ENCODE data around the gene AKT1.
"Not testable (repeated sequence)": the region's sequence is repeated elsewhere in the genome, so short reads cannot be mapped to it uniquely, and the experiment has no call there.

AKT1 gene

GRCh38 chr14:104739026-104739425, 56.5 kb downstream of the AKT1 start:
- DNase-seq (ENCODE audit: low spot score), result no peak

GRCh38 chr14:104738375-104739019, 57.1 kb downstream of the AKT1 start:
- DNase-seq (ENCODE audit: low spot score), result no peak

DNA sequence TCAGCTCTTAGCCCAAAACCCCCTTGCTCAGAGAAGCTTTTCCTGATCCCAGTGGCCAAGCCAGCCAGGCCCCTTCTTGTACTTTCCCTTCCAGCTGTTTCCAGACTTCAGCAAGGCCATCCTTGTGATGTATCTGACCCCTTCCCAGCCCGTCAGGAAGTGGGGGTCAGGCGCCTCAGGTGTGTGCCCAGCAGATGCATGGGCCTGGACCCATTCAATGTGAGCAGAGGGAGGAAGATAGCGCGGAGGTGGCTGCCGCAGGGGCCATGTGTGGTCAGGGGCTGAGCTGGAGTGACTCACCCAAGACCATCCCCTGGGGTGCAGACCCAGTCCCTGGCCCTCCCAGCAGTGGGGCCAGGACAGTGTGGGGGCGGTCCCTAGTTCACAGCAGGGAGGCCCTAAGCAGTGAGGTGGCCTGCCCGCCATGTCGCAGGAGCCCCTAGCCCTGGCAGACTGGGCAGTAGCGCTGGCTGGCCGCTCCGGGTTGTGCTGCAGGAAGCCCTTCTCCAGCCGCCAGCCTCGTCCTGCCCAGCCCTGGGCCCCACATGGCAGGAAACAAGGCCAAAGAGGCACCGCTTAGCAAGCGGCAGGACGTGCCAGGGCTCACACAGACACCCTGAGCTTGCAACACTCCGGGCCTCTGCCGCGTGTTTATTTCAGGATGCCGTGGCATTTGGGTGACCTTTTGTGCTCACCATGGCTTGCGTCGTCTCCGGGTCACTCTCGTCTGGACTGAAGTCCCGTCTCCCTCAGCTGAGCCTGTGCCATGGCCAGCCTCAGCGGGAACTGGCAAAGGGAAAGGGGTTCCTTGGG, 59.5 kb downstream of the AKT1 start:
- DNase-seq (ENCODE audit: low spot score), result no peak

- DNase-seq (ENCODE audit: low spot score), result no peak
These were observed 60.4 kb downstream of the AKT1 start for GRCh38 chr14:104734991-104735779.

DNA sequence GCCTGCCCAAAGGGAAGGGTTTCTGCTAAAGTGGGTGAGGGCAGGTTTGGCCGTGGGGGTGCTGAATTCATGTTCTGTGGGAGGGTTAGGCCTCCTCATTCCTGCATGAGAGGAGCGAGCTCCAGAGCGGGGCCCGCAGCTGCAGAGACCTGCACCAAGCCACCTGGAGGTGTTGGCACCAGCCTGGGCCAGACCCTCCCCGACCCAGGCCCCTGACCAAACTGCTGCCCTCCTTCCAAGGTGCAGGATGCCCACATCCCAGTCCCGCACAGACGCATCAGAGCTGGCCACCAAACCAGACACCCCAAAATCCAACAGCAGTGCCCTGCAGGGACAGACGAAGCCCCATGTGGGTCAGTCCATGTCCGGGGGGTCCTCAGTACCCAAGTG, 61.0 kb downstream of the AKT1 start:
- DNase-seq (ENCODE audit: low spot score), result no peak

DNA sequence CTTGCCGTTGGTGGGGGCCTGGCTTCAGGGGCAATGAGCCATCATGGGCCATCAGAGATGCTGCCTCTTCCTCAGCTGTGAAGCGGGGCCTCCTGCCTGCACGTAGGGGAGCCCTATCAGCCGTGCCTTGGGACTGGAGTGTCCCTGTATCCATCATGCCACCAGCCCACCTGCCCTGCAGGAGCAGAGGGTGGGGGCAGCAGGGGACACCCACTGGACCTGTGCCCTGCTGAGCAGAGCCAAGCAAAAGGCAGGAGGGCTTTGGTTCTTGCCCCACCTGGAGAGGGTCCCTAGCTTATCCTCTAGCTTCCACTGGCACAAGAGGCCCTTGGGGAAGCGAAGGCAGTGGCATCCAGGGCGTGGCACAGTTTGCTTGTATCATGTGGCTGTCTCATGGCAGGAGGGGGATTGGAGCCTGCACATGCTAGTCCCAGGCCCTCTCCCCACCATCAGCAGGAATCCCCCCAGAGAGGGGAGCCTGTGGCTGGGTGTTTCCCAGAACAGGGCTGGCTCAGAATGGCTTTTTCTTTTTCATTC, 61.4 kb downstream of the AKT1 start:
- DNase-seq (ENCODE audit: low spot score), result no peak

DNA sequence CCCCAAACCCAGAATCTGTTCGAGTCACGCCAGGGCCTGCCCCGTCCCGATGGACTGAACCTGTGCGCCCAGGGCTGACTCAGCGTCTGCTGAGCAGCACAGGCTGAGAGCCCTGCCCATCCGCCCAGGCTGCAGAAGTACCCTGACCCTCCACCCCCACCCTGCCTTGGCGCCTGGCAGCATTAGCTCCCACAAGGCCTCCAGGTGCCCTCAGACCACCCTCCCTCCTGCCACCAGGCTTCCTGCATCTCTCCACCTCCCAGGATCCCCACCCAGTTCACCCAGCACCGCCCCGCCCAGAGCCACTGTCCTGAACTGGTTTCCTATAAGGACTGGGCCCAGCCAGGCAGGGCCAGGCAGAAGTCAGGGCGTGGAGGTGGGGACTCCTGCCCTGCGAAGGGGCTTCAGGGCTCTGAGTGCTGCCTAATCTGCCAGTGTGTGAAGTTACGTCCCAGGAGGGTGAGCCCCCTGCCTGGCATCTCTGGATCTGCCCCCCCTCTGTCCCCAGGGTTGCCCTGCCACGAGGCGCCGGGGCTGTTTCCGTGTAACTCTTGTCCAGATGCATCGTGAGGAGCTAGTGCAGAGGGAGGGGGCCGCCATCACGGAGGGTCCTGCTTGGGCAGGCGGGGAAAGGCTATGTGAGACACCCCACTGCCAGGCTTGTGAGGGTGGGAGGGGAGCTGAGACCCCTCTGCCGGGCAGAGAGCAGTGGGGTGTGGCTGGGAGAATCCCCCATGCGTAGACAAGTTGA, 62.4 kb downstream of the AKT1 start:
- DNase-seq (ENCODE audit: low spot score), result no peak

- DNase-seq (ENCODE audit: low spot score), result no peak
These were observed 63.2 kb downstream of the AKT1 start for GRCh38 chr14:104732355-104732804.

GRCh38 chr14:104731320-104732294, 63.9 kb downstream of the AKT1 start:
- DNase-seq (ENCODE audit: low spot score), result no peak

DNA sequence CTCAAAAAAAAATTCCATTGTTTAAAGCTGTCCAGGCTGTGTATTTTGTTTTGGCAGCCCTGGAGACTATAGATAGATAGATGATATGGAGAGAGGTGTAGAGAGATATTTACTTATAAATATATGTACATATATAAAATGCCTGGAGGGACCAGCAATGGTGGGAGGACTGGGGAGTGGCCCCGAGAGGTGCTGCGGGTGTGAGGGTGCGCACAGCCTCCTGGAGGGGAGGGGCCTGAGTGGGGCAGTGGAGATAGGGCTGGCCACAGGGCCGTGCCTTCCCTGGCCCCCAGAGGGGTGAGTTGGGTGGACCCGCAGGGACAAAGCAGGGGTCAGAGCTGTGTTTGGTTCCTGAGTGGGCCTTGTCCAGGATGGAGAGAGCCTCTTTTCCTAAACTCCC, 65.1 kb downstream of the AKT1 start:
- DNase-seq (ENCODE audit: low spot score), result no peak

DNA sequence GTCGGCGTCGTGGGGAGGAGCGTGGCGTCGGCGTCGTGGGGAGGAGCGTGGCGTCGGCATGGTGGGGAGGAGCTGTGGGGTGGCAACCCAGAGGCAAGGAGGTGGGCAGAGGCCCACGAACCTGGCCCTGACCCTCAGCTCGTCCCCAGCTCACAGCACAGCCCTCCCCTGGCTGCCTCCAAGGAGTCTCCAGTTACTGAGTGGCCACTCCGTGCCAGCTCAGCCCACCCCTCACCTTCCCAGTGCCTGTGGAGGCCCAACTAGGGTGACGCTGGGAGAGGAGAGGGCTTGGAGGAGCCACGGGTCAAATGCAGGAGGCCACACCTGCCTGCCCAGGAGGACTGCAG, 65.7 kb downstream of the AKT1 start:
- no peak for DNase-seq (ENCODE audit: low spot score)

- DNase-seq (ENCODE audit: low spot score), result not testable (repeated sequence)
These were observed 66.2 kb downstream of the AKT1 start for GRCh38 chr14:104729176-104729834.

- no peak for DNase-seq (ENCODE audit: low spot score)
These were observed 66.9 kb downstream of the AKT1 start for GRCh38 chr14:104728631-104729030.

DNA sequence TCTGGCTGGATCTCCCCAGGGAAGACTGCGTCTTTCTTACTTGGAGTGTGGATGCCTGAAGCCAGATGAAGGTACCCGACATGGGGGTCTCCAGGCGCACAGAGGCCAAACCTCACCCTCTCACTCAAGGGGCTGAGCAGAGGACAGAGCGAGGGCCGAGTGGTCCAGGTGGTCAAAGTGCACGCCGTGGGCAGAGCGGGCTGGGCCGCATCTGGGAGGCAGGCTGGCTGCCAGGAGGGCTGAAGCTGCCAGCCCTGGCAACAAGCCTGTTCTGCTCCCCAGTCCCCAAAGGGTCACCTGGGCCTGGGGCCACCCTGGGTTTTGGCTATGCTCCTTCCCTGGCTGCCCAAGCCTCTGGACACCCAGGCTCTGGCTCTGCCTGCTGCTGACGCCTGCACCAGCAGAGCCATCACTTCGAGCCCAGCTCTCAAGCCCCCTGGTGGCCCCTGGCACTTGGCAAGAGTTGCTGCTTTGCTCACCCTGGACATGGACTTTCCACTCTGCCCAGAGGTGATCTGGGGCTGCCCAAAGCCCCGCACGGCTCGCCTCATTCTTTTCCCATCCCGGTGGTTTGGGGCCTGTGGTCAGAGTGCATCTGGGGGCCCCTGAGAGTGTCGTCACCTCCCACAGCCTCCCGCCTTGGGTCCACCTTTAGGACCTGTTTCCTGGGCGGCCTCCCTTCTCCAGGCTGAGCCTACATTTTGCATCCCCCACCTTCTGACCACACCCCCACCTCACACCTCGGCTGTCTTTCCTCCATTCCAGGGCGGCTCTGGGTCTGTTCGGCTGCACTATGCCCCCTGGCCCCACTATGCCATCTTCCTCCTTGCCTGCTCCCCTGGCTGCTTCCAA, 68.7 kb downstream of the AKT1 start:
- DNase-seq (ENCODE audit: low spot score), result no peak

- DNase-seq (ENCODE audit: low spot score), result no peak
These were observed 69.6 kb downstream of the AKT1 start for GRCh38 chr14:104725772-104726548.

DNA sequence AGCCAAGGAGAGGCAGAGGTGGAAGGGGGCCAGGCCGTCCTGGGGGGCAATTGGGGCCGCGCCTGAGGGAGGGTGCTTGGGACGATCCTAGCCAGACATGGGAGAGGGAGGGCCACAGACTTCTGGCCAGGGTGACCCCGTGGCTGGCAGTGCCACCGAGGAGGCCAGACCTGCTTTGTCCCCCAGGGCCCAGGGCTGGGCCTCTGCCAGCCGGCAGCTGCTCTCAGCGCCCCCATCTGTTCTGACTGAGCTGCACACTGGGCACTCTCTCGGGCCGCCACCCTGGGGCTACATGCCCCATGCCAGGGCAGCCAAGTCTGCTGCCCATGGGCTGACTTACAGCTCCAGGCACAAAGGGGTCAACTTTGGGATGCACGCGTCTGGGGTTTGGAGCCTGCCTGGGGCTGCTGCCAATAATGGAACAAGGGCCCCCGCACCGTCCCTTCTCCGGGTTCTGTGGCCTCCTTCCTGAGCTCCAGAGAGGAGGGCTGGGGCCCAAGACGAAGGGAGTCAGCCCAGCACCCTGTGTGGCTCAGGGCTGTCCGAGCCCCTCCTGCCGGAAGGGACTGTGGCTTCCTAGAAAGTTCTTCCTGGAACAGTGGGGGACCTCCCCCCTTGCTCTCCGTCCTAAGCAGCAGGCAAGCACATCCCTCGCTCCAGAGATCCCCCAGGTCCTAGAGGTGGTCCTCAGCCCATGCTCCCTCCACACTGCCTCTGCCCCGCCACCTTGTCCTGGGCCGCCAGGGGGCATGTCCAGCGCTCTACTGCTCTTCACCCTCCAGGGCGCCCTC, 70.4 kb downstream of the AKT1 start:
- peak; percentile 73 for DNase-seq (ENCODE audit: low spot score)

DNA sequence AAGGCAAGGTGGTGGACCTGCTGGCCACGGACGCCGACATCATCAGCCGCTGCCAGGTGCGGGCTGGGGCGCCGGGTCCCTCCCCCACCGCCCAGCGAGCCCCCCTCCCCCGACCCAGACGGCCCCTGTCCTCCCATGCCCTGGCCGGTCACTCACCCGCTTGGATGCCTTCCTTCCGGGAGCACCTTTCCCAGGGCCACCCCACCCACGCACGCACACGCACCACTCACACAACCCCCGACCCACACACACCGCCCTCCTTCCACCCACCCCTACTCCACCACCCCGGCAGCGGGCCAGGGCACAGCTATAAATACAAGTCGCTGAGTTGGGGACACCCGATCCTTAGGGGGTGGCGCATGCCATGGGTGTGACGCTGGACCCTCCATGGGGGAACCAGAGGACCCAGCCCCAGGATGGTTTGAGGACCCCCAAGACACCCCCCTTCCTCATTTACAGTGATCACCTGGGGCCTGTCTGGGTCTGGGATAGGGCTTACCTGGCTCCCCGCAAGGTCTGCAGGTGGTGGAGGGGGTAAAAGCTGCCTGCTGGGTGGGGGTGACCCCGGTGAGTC, 71.1 kb downstream of the AKT1 start:
- DNase-seq (ENCODE audit: low spot score), result no peak

All from ecto neural progenitor cell (in vitro differentiated cells).